HG03196 (cell line): ENCODE data around the gene TULP4.

Experiments
- ATAC-seq: cut with Tn5 transposase; IDR thresholded peaks from one replicate; pipeline ENCODE4 v1.9.1; 2021; ENCODE audit not compliant: unreplicated experiment

TULP4 gene, protein sequence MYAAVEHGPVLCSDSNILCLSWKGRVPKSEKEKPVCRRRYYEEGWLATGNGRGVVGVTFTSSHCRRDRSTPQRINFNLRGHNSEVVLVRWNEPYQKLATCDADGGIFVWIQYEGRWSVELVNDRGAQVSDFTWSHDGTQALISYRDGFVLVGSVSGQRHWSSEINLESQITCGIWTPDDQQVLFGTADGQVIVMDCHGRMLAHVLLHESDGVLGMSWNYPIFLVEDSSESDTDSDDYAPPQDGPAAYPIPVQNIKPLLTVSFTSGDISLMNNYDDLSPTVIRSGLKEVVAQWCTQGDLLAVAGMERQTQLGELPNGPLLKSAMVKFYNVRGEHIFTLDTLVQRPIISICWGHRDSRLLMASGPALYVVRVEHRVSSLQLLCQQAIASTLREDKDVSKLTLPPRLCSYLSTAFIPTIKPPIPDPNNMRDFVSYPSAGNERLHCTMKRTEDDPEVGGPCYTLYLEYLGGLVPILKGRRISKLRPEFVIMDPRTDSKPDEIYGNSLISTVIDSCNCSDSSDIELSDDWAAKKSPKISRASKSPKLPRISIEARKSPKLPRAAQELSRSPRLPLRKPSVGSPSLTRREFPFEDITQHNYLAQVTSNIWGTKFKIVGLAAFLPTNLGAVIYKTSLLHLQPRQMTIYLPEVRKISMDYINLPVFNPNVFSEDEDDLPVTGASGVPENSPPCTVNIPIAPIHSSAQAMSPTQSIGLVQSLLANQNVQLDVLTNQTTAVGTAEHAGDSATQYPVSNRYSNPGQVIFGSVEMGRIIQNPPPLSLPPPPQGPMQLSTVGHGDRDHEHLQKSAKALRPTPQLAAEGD (N-terminal part only)

GRCh38 chr6:158312165-158312564, at the start of gene TULP4:
Gene TULP4 (plus strand): TSS chr6:158312465. CDS start chr6:158314017, 1,552 bp downstream.
- ATAC-seq = no peak

DNA sequence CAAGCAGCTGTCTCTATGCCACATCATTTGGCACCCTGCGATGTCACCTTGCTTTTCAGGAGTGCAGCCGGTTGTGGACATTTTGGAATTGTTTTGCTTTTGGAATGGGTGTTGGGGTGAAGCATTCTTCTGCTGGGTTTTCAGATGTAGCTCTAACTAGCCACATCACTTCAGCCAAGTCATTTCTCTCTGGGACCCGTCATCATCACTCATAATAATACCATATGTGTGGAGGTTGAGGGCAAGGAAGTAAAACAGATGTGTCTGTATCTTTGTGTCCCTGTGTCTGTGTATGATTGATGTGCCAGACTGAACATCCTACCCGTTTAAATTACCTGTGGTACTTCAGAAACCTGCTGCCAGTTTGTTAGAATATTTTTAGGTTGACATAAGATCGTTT, 49.5 kb upstream of the TULP4 start:
- ATAC-seq = no peak

GRCh38 chr6:158264180-158264579, 48.1 kb upstream of the TULP4 start:
- no peak for ATAC-seq

- no peak for ATAC-seq
These were observed 46.1 kb upstream of the TULP4 start for GRCh38 chr6:158266131-158266530.

GRCh38 chr6:158268361-158269147, 43.7 kb upstream of the TULP4 start:
- no peak for ATAC-seq

DNA sequence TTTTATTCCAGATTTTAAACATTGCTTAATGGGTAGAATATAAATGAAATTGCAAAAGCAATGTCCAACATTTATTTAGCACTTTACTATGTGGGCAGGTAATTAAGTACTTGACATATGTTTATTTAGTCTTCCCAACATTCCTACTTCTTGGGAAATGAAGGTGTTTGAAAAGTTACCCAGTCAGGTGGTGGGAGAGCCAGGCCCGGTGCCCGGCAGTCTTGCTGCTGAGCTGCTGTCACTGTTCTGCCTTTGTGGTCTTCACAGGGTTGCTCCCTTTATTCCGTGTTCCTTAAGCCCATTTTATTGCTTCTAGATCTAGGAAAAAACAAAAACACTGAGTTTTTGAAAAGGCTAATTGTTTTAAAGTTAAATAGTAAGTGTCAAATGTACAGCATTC, 42.6 kb upstream of the TULP4 start:
- ATAC-seq = no peak

DNA sequence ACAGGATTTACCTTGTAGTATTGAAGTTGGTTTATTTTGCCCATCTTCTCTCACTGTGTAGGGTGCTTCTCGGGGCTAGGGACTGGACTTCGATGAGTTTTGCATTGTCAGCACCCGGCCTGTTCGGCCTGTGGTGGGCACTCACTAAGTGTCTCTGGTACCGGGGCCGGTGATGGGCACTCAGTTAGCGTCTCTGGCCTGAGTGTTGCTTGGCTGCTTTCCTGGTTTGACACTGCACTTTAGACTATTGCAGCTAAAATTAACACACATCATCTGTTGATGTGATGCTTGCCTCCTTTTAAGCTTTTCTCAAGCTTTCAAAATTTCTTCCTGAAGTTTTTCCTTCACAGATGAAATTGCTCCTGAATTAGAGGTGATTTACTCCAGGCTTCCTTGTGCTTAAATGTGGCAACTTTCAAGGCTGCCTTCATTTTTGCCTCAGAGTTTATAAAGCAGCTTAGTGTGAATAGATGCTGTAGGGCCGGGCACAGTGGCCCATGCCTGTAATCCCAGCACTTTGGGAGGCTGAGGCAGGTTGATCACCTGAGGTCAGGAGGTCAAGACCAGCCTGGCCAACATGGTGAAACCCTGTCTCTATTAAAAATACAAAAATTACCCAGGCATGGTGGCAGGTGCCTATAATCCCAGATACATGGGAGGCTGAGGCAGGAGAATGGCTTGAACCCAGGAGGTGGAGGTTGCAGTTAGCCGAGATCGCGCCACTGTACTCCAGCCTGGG, 41.7 kb upstream of the TULP4 start:
- ATAC-seq = peak; percentile 6

DNA sequence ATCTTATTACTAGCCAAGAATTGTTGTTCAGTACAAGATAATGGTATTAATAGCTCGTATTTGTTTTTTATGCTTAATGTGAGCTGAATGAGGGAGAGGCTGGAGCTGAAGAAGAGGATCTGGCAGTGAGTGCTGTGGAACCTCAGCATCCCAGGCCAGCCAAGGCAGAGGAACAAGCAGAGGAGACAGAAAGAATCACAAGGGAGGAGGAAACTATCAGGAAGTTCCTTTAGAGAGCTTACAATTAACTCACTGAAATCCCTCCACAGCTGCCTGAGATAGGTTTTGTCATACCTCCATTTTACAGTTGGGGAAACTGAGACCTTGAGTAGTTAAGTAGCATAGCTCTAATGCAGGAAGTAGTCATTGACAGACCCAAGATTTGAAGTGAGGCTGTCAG, 39.9 kb upstream of the TULP4 start:
- no peak for ATAC-seq

DNA sequence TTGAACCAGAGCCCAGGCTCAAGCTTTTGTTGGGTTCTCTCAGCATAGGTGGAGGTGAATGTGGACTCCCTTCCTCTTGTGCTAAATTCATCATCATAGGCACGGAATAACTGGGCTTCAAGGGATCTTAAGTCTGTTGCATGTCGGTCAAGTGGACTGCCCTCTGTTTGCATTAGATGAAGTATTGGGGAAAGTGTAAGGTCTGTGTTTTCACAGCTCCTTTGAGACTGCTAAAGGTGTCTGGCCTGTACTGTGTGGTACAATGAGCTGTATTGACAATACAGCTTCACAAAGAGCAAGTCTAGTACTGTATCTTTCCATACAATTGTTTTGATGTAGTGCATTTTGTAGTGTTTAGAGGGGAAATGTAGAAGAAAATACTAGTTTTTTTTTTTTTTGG, 34.3 kb upstream of the TULP4 start:
- no peak for ATAC-seq

DNA sequence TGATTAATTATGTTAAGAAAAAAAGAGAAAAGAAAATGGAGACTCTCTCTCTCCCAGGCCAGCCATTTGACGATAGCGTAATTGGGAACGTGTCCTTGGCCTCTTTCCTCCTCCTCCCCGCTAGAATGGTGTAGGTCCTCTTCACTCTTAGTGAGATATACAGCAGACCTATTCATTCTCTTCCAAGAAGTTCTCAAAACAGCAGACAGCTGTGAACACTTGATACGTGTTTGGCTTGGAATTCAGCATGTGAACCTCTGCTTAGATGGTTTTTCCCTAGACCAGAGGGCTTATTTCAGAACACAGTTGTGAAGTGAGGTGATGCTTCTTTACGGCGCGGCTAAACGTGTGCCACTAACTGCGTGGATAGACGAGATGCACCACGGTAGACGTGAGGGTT, 32.6 kb upstream of the TULP4 start:
- no peak for ATAC-seq

DNA sequence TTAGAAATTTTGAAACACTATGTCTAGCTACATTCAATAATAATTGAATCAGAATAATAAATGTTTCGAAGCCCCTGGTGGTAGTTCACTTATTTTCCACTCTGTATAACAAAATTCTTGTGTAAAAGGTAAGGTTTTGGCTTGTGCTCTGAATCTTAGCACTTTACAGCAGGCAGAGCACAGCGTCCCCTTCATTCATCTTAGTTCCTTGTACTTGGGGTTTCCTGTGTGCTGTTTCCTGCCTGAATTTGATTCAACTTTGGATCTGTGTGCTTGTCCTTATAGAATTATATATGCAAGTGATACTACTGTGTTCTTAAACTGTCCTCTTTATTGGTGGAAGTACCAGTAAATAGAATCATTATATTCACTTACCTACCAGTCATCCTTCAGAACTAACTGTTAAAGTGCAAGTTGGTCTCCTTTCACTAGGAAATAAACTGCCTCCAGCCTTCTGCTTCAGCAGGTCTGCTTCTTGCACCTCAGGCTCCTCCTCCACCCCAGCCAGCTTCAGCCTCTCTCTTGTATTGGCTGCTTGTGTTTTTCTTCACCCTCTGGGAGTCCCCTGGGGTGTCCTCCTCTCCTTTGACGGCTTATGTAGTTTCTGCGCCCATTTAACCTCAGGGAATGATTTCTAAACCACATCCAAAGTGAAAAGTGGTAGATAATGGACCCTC, 28.8 kb upstream of the TULP4 start:
- no peak for ATAC-seq

- ATAC-seq = no peak
These were observed 28.0 kb upstream of the TULP4 start for GRCh38 chr6:158284007-158284875.

DNA sequence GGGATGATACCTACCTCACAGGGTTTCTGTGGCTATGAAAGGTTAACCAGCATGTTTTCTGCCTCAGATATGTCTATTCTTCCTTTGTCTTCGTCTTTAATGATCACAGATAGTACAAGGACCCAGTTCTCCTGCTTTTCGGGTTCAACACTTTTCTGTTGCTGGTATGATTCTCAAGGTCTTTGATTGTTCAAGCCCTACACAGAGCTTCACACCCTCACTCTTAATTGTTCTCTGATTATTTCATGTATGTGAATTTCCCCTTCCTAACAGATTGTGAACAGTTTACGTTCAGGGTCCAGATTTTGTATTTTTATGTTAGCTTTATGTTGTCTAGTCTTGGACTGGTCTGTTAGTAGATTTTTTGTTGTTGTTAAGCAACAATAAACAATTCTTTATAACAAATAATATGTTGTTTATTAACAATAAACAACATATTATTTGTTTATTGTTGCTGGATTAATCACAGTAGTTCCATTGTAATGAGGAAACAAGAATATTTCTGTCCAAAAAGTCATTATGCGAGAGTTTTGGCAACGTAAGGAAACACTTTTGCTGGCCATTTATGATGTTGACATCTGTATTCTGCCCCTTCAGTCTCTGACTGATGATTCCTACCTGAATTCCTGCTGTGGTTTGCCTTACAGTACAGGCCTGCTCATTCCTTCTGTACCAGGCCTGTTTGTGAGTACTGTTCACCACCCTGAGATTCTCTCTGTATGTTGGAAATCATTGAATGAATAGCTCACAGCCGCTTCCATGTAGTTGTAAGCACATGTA, 27.2 kb upstream of the TULP4 start:
- no peak for ATAC-seq

DNA sequence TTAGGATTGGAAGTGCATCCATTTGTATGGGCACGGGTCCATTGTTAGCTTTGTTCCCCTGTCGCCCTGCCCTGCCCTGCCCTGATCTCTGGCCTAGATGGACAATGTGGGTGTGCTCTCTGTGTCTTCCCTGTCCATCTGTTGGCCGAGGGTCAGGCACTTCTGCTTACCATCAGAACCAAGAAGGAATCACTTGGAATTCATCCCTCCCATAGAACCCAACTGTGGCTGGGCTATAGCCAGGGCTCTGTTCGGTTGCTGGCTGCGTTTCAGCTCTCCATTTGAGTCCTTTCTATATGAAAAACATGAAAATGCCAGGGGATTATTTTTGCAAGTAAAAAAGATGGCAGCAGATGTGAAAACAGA, 26.6 kb upstream of the TULP4 start:
- ATAC-seq = no peak

DNA sequence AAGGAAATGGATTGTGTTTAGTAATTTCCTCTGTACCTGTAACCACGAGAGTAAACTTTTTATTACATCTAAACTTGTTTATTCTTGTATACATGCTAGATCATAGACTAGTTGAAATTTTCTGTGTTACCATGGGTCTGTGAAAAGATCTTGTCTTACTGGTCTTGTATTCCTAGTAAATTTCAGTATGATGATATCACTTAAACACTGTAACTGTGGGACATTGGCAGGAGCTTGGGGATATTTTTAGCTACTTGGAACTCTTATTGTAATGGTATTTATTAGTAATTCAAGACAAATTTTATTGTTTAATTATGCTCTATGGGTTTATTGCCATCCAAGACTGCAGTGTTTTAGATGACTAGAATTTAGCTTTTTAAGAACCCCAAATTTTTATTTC, 25.9 kb upstream of the TULP4 start:
- ATAC-seq = no peak

GRCh38 chr6:158287047-158287446, 25.2 kb upstream of the TULP4 start:
- no peak for ATAC-seq

- peak; percentile 46 for ATAC-seq
These were observed 22.2 kb upstream of the TULP4 start for GRCh38 chr6:158290040-158290439.

GRCh38 chr6:158290659-158291058, 21.6 kb upstream of the TULP4 start:
- peak; percentile 88 for ATAC-seq

DNA sequence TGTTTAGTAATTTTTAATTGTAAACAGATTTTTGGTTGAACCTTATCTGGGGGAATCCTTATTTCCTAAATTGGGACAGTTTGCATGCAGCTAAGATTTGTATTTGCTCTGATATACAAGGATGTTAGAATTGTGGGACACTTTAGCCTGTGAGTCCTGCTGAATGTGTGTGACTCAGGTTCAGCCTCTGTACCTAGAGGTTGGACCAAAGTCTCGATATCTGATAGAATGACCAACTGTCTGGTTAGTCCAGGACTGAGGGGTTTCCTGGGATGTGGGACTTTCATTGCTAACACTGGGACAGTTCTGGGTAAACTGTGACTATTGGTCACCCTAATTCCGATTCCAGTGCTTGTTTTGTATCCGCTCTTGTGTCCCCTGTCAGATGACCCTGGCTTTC, 20.2 kb upstream of the TULP4 start:
- ATAC-seq = no peak
